ENCODE results near the gene DPP6. TPM values are rescaled to one million over a fixed set of nuclear protein-coding genes. Genes with fewer than 3 reads are reported as not detected.

Gene DPP6
- total RNA-seq, 1 experiment from 2014 or later = 1.3 TPM

GRCh38 chr7:154592388-154592787 lies 540.2 kb downstream of the DPP6 start:
- peak; percentile 54 for DNase-seq (ENCODE audit: low read depth)

GRCh38 chr7:154598396-154598795 lies 546.2 kb downstream of the DPP6 start:
- no peak for DNase-seq (ENCODE audit: low read depth)

- no peak for DNase-seq (ENCODE audit: low read depth)
These were observed 546.7 kb downstream of the DPP6 start for GRCh38 chr7:154598864-154599263.

GRCh38 chr7:154610903-154611302 lies 558.7 kb downstream of the DPP6 start:
- no peak for DNase-seq (ENCODE audit: low read depth)

GRCh38 chr7:154613811-154614210 lies 561.6 kb downstream of the DPP6 start:
- DNase-seq (ENCODE audit: low read depth) = no peak

- DNase-seq (ENCODE audit: low read depth) = no peak
These were observed 568.0 kb downstream of the DPP6 start for GRCh38 chr7:154620141-154620755.

GRCh38 chr7:154623399-154623798 lies 571.2 kb downstream of the DPP6 start:
- no peak for DNase-seq (ENCODE audit: low read depth)

GRCh38 chr7:154627646-154628290 lies 575.6 kb downstream of the DPP6 start:
- peak; percentile 95 for DNase-seq (ENCODE audit: low read depth)

GRCh38 chr7:154628556-154628955 lies 576.4 kb downstream of the DPP6 start:
- no peak for DNase-seq (ENCODE audit: low read depth)

- DNase-seq (ENCODE audit: low read depth) = no peak
These were observed 579.0 kb downstream of the DPP6 start for GRCh38 chr7:154631162-154631561.

GRCh38 chr7:154633641-154634040 lies 581.4 kb downstream of the DPP6 start:
- DNase-seq (ENCODE audit: low read depth) = no peak

GRCh38 chr7:154638286-154638685 lies 586.1 kb downstream of the DPP6 start:
- peak; percentile 81 for DNase-seq (ENCODE audit: low read depth)

GRCh38 chr7:154640266-154640865 lies 588.2 kb downstream of the DPP6 start:
- DNase-seq (ENCODE audit: low read depth) = peak; percentile 53

- DNase-seq (ENCODE audit: low read depth) = no peak
These were observed 588.7 kb downstream of the DPP6 start for GRCh38 chr7:154640917-154641316.

- DNase-seq (ENCODE audit: low read depth) = peak; percentile 78
These were observed 592.2 kb downstream of the DPP6 start for GRCh38 chr7:154644366-154644765.

GRCh38 chr7:154646126-154647013 lies 594.2 kb downstream of the DPP6 start:
- peak; percentile 97 for DNase-seq (ENCODE audit: low read depth)

GRCh38 chr7:154647625-154648024 lies 595.4 kb downstream of the DPP6 start:
- peak; percentile 63 for DNase-seq (ENCODE audit: low read depth)

GRCh38 chr7:154649015-154649414 lies 596.8 kb downstream of the DPP6 start:
- no peak for DNase-seq (ENCODE audit: low read depth)

- no peak for DNase-seq (ENCODE audit: low read depth)
These were observed 597.2 kb downstream of the DPP6 start for GRCh38 chr7:154649434-154649833.

- peak; percentile 55 for DNase-seq (ENCODE audit: low read depth)
These were observed 598.1 kb downstream of the DPP6 start for GRCh38 chr7:154650275-154650674.

GRCh38 chr7:154651501-154651900 lies 599.3 kb downstream of the DPP6 start:
- peak; percentile 91 for DNase-seq (ENCODE audit: low read depth)

- DNase-seq (ENCODE audit: low read depth) = no peak
These were observed 600.4 kb downstream of the DPP6 start for GRCh38 chr7:154652564-154652963.
